Measurements from ENCODE around the gene PGS1. TPM values are rescaled to one million over a fixed set of nuclear protein-coding genes. Genes with fewer than 3 reads are reported as not detected.
A peak's percentile ranks its signal among the peaks of the same experiment; 100 is the strongest.

PGS1 gene
- total and polyA plus RNA-seq, 2 of the 8 experiments (the other 6 are each of a cell fraction or from before 2014, with no cell fraction given) = 46.7 to 60.0 TPM

GRCh38 chr17:78406920-78407319 lies 28.5 kb downstream of the PGS1 start:
- Histone ChIP-seq H3K4me2 (ENCODE audit: insufficient read depth in 1 of 2, low read depth in 2 of 2, low read length in 2 of 2) (no peak overlapping the region), H3K79me1 (ENCODE audit: low read depth, low read length) (peaks cover 13% of the 10 kb centered on the region), H2BK20ac (ENCODE audit: low read length) (no peak overlapping the region), H3K4me1 (replicated peaks in 1 of 4; ENCODE audit: control insufficient read depth in 3 of 4, insufficient read depth in 4 of 4, low read length in 3 of 4) (peaks cover 0 to 15% (median 8%) of the 10 kb centered on the region in 4 experiments; a peak in 5 of 7 replicates), H3K14ac (ENCODE audit: insufficient read length) (no peak overlapping the region), H3K79me2 (ENCODE audit: control insufficient read depth in 1 of 2, insufficient read depth in 2 of 2, low read length in 2 of 2) (peaks cover 0 to 80% of the 10 kb centered on the region in 2 experiments; a peak in 2 of 4 replicates), H3K36me3 (ENCODE audit: control insufficient read depth in 2 of 4, insufficient read depth in 4 of 4, low read length in 3 of 4) (peaks cover 12 to 26% (median 24%) of the 10 kb centered on the region in 4 experiments), H3K23ac (ENCODE audit: insufficient read length) (no peak overlapping the region), H4K20me1 (replicated peaks in 1 of 2; ENCODE audit: control insufficient read depth in 1 of 2, insufficient read depth in 2 of 2, low read length in 2 of 2) (peaks cover 25 to 47% of the 10 kb centered on the region in 2 experiments), H3K4ac (replicated peaks; ENCODE audit: insufficient read length, low read depth, low read length) (no peak overlapping the region), H3K9me3 (ENCODE audit: insufficient read depth in 2 of 2, low read depth in 1 of 2, low read length in 1 of 2) (no peaks in the 10 kb centered on the region), H2BK120ac (replicated peaks; ENCODE audit: low read depth, low read length) (no peak overlapping the region), H4K8ac (ENCODE audit: extremely low read depth, insufficient read depth, low read length) (no peak overlapping the region), H3K23me2 (ENCODE audit: low read depth, low read length) (no peaks in the 10 kb centered on the region), H4K5ac (ENCODE audit: insufficient read length, low read depth, low read length) (no peak overlapping the region), H3K9ac (replicated peaks in 1 of 4; ENCODE audit: extremely low read depth in 1 of 4, low read depth in 3 of 4, low read length in 3 of 4) (peak overlapping the region in 1 of 4 experiments; percentile 37; a peak in 1 of 7 replicates), H3K27me3 (replicated peaks in 1 of 4; ENCODE audit: control insufficient read depth in 3 of 4, extremely low read depth in 1 of 4, insufficient read depth in 3 of 4, low read length in 3 of 4) (no peaks in the 10 kb centered on the region), H3K56ac (replicated peaks; ENCODE audit: insufficient read length, low read depth, low read length) (no peak overlapping the region), H2AK5ac (ENCODE audit: low read depth, low read length) (no peak overlapping the region), H3K4me3 (ENCODE audit: extremely low read depth in 1 of 4, insufficient read depth in 2 of 4, low read depth in 3 of 4, low read length in 4 of 4) (no peak overlapping the region), H2BK15ac (ENCODE audit: low read length) (no peak overlapping the region), H3K27ac (ENCODE audit: low read depth, low read length) (no peak overlapping the region), H2BK12ac (ENCODE audit: low read depth, low read length) (0 out of 2 replicates have a peak overlapping the region, but pooled peaks have one; percentile 4), H2BK5ac (ENCODE audit: low read depth, low read length) (peak overlapping the region; percentile 20), H2AFZ (ENCODE audit: low read length) (no peak overlapping the region), H4K91ac (replicated peaks; ENCODE audit: insufficient read length, low read length) (no peak overlapping the region), H3K18ac (ENCODE audit: extremely low read depth, low read length) (no peak overlapping the region)
- DNase-seq (ENCODE audit: low read depth in 1 of 2, low spot score in 2 of 2) = no peak
- CTCF ChIA-PET (ENCODE audit: partially characterized antibody) = interaction anchor here (0.7 to 6.5 kb wide), 5 partner anchors 10 to 260 kb away, joined by 4 to 28 read pairs (median 8); no protein-coding TSS in a partner anchor
- TF ChIP-seq HDAC2 (IDR thresholded peaks at IDR 0.05; ENCODE audit: borderline replicate concordance in 1 of 2, low read depth in 2 of 2, low read length in 2 of 2) = no peak
- no peak for TF ChIP-seq ATF3 (IDR thresholded peaks at IDR 0.05; ENCODE audit: insufficient read depth, low read depth, low read length)
- TF ChIP-seq NRF1 (IDR thresholded peaks at IDR 0.05; ENCODE audit: low read depth, low read length) = no peak
- TF ChIP-seq POLR2AphosphoS5 (IDR thresholded peaks at IDR 0.05; ENCODE audit: low read depth, low read length) = 0 out of 2 replicates have a peak, but pooled peaks have one; percentile 13
- 90% methylated on average over 7 of the region's 8 CpGs; no CpG with 5 or more reads in 1 of the 2 experiments for WGBS, 2 experiments (ENCODE audit: extremely low coverage in 1 of 2, insufficient coverage in 1 of 2, insufficient read length in 1 of 2, insufficient replicate concordance in 2 of 2, low coverage in 1 of 2, low lambda C conversion rate in 2 of 2, missing lambda C conversion rate in 1 of 2)
- POLR2A ChIA-PET (ENCODE audit: partially characterized antibody) = interaction anchor here (0.9 to 1.7 kb wide), 2 partner anchors 9 to 25 kb away, joined by 3 to 5 read pairs; no protein-coding TSS in a partner anchor
- FAIRE-seq = no peak
